H9 (cell line): ENCODE data around the gene IGSF3. TPM values are rescaled to one million over a fixed set of nuclear protein-coding genes. Genes with fewer than 3 reads are reported as not detected.

ENCODE experiments used
- DNase-seq: peaks from one replicate; pipeline ENCODE4 v3.0.0-alpha.2; 2017
- H2AFZ ChIP-seq: one replicate; pipeline ENCODE4 v1.6.1; 2013; ENCODE audit warnings: mild to moderate bottlenecking, low read length, control low read depth, moderate library complexity
- H2AK5ac ChIP-seq: 2 replicates; pipeline ENCODE4 v1.6.1; 2013; ENCODE audit warnings: low read length, control low read depth, mixed read lengths; ENCODE audit not compliant: insufficient read length
- H2BK120ac ChIP-seq: one replicate; pipeline ENCODE4 v1.6.1; 2013; ENCODE audit warnings: low read depth, mild to moderate bottlenecking, low read length, control low read depth, inconsistent platforms; ENCODE audit not compliant: poor library complexity, severe bottlenecking
- H2BK12ac ChIP-seq: 2 replicates; pipeline ENCODE4 v1.6.1; 2013; ENCODE audit warnings: low read length, control low read depth, mixed read lengths, low read depth; ENCODE audit not compliant: insufficient read length
- H2BK15ac ChIP-seq: 2 replicates; pipeline ENCODE4 v1.6.1; 2013; ENCODE audit warnings: low read depth, low read length, control low read depth
- H2BK20ac ChIP-seq: one replicate; pipeline ENCODE4 v1.6.1; 2013; ENCODE audit warnings: low read depth, mild to moderate bottlenecking, low read length, control low read depth, inconsistent platforms; ENCODE audit not compliant: poor library complexity, severe bottlenecking
- H2BK5ac ChIP-seq: 2 replicates; pipeline ENCODE4 v1.6.1; 2013; ENCODE audit warnings: low read length, control low read depth, mixed read lengths; ENCODE audit not compliant: insufficient read length
- H3K14ac ChIP-seq: 2 replicates; pipeline ENCODE4 v1.6.1; 2013; ENCODE audit warnings: low read length, control low read depth; ENCODE audit not compliant: insufficient read depth
- H3K18ac ChIP-seq: 2 replicates; pipeline ENCODE4 v1.6.1; 2013; ENCODE audit warnings: low read depth, mild to moderate bottlenecking, mixed read lengths, low read length, control low read depth; ENCODE audit not compliant: insufficient read length
- H3K23ac ChIP-seq: 2 replicates; pipeline ENCODE4 v1.6.1; 2013; ENCODE audit warnings: low read length, control low read depth, mixed read lengths, low read depth; ENCODE audit not compliant: insufficient read length
- H3K23me2 ChIP-seq: 2 replicates; pipeline ENCODE4 v1.6.1; 2013; ENCODE audit warnings: low read depth, mild to moderate bottlenecking, mixed read lengths, low read length, control low read depth; ENCODE audit not compliant: insufficient read length, poor library complexity, severe bottlenecking
- H3K27ac ChIP-seq: 2 replicates; pipeline ENCODE4 v1.5.1; 2013; ENCODE audit warnings: low read length, control low read depth, mixed read lengths, low read depth; ENCODE audit not compliant: insufficient read length
- H3K27me3 ChIP-seq: 2 replicates; pipeline ENCODE4 v1.6.1; 2013; ENCODE audit warnings: low read length, control low read depth, inconsistent platforms; ENCODE audit not compliant: insufficient read depth
- H3K4ac ChIP-seq: 2 replicates; pipeline ENCODE4 v1.6.1; 2013; ENCODE audit warnings: low read depth, mild to moderate bottlenecking, control low read depth, inconsistent platforms, low read length, moderate library complexity
- H3K4me1 ChIP-seq: 2 replicates; pipeline ENCODE4 v1.6.1; 2013; ENCODE audit warnings: low read length, control low read depth, inconsistent platforms; ENCODE audit not compliant: insufficient read depth
- H3K4me2 ChIP-seq: 2 replicates; pipeline ENCODE4 v1.6.1; 2013; ENCODE audit warnings: low read length, control low read depth, mixed read lengths; ENCODE audit not compliant: insufficient read length, insufficient read depth
- H3K56ac ChIP-seq: 2 replicates; pipeline ENCODE4 v1.6.1; 2013; ENCODE audit warnings: low read depth, mild to moderate bottlenecking, mixed read lengths, low read length, control low read depth; ENCODE audit not compliant: insufficient read length
- H3K79me1 ChIP-seq: 2 replicates; pipeline ENCODE4 v1.6.1; 2013; ENCODE audit warnings: low read depth, mild to moderate bottlenecking, moderate library complexity, low read length, control low read depth, inconsistent platforms; ENCODE audit not compliant: insufficient read depth, poor library complexity, severe bottlenecking
- H3K79me2 ChIP-seq: 2 replicates; pipeline ENCODE4 v1.6.1; 2013; ENCODE audit warnings: low read length, control low read depth, inconsistent platforms; ENCODE audit not compliant: insufficient read depth
- H3K9ac ChIP-seq: 2 replicates; pipeline ENCODE4 v1.6.1; 2013; ENCODE audit warnings: low read length, control low read depth, mixed read lengths; ENCODE audit not compliant: insufficient read length; ENCODE audit errors: extremely low read depth
- H3K9me3 ChIP-seq: one replicate; pipeline ENCODE4 v1.6.1; 2013; ENCODE audit warnings: low read depth, low read length, inconsistent platforms; ENCODE audit not compliant: control insufficient read depth
- H3T11ph ChIP-seq: one replicate; pipeline ENCODE4 v1.6.1; 2013; ENCODE audit warnings: mild to moderate bottlenecking, low read length, control low read depth, inconsistent platforms
- H4K20me1 ChIP-seq: one replicate; pipeline ENCODE4 v1.6.1; 2013; ENCODE audit not compliant: control insufficient read depth, insufficient read length, insufficient read depth
- H4K5ac ChIP-seq: 2 replicates; pipeline ENCODE4 v1.6.1; 2013; ENCODE audit warnings: low read depth, mild to moderate bottlenecking, mixed read lengths, low read length, control low read depth; ENCODE audit not compliant: insufficient read length
- H4K8ac ChIP-seq: replicated peaks from 2 replicates; pipeline ENCODE4 v1.6.1; 2013; ENCODE audit warnings: low read length, control low read depth, mixed read lengths, low read depth; ENCODE audit not compliant: insufficient read length
- H4K91ac ChIP-seq: 2 replicates; pipeline ENCODE4 v1.6.1; 2013; ENCODE audit warnings: low read depth, mild to moderate bottlenecking, moderate library complexity, mixed read lengths, low read length, control low read depth; ENCODE audit not compliant: insufficient read length
- H3K27ac Mint-ChIP-seq, 3 experiments: 2 replicates in 2 of 3; 3 replicates in 1 of 3; pipeline ENCODE4 v1.8.0; 2020 to 2021; ENCODE audit warnings: mixed read lengths in 3 of 3, mild to moderate bottlenecking in 1 of 3, moderate library complexity in 1 of 3
- H3K27me3 Mint-ChIP-seq: 2 replicates; pipeline ENCODE4 v1.8.0; 2021; ENCODE audit warnings: low read depth, mild to moderate bottlenecking, moderate library complexity, mixed read lengths
- H3K36me3 Mint-ChIP-seq, 3 experiments: 2 replicates in 2 of 3; 3 replicates in 1 of 3; pipeline ENCODE4 v1.8.0; 2020 to 2021; ENCODE audit warnings: low read depth in 3 of 3, mixed read lengths in 3 of 3; ENCODE audit not compliant: insufficient read depth in 1 of 3
- H3K4me1 Mint-ChIP-seq, 2 experiments: 2 replicates each; pipeline ENCODE4 v1.8.0; 2020; ENCODE audit warnings: mixed read lengths in 2 of 2
- H3K4me3 Mint-ChIP-seq, 2 experiments: 2 replicates in 1 of 2; 3 replicates in 1 of 2; pipeline ENCODE4 v1.8.0; 2020 to 2021; ENCODE audit warnings: mild to moderate bottlenecking in 2 of 2, mixed read lengths in 2 of 2, moderate library complexity in 1 of 2
- H3K9me3 Mint-ChIP-seq, 2 experiments: 2 replicates in 1 of 2; 3 replicates in 1 of 2; pipeline ENCODE4 v1.8.0; 2020; ENCODE audit warnings: mild to moderate bottlenecking in 2 of 2, mixed read lengths in 2 of 2, moderate library complexity in 1 of 2
- CTCF ChIP-seq: fragments of 200-600 bp; sonication (generic); conservative IDR thresholded peaks from 3 replicates; pipeline ENCODE4 v1.8.0; 2021; ENCODE audit warnings: antibody characterized with exemption, mild to moderate bottlenecking
- WGBS: extraction: QIAGEN DNeasy Blood & Tissue Kit; methylation state at CpG from one replicate; pipeline ENCODE4 v1.1.7; 2013; ENCODE audit warnings: missing lambda C conversion rate, low lambda C conversion rate, mixed read lengths; ENCODE audit not compliant: insufficient read length; ENCODE audit errors: extremely low coverage; 5-methylcytosine and 5-hydroxymethylcytosine counted together
- total RNA-seq: library from RNA; stranded (reverse); gene quantifications from 2 replicates; pipeline ENCODE4 v1.2.1, GENCODE V29; 2021

Gene IGSF3
- total RNA-seq, 1 experiment from 2014 or later, result 19.1 TPM

GRCh38 chr1:116586741-116587143 is 80.8 kb downstream of the IGSF3 start:
- Histone ChIP-seq H3K23me2 (no peaks in the 10 kb centered on the region), H3K79me2 (no peaks in the 10 kb centered on the region), H3K9me3 (no peaks in the 10 kb centered on the region), H2BK20ac (no peak overlapping the region), H2BK120ac (no peak overlapping the region), H3K4me2 (no peak overlapping the region), H2AK5ac (no peak overlapping the region), H3K27me3 (no peaks in the 10 kb centered on the region), H3K56ac (no peak overlapping the region), H3K4ac (no peak overlapping the region), H3K27ac (no peak overlapping the region), H2BK12ac (no peak overlapping the region), H3K4me1 (no peaks in the 10 kb centered on the region), H4K20me1 (no peaks in the 10 kb centered on the region), H4K91ac (no peak overlapping the region), H4K5ac (no peak overlapping the region), H3K9ac (no peak overlapping the region), H3K14ac (no peak overlapping the region), H4K8ac (no peak overlapping the region), H3T11ph (no peak overlapping the region), H2BK15ac (no peak overlapping the region), H3K23ac (no peak overlapping the region), H2AFZ (no peak overlapping the region), H3K18ac (no peak overlapping the region), H3K79me1 (no peaks in the 10 kb centered on the region), H2BK5ac (no peak overlapping the region)
- no peak for DNase-seq
- H3K27me3 Mint-ChIP-seq, result no peaks in the 10 kb centered on the region
- peaks cover 11 to 25% (median 24%) of the 10 kb centered on the region in 3 experiments; a peak in 6 of 7 replicates for H3K36me3 Mint-ChIP-seq
- H3K4me1 Mint-ChIP-seq, result peaks cover 19 to 23% of the 10 kb centered on the region in 2 experiments
- H3K9me3 Mint-ChIP-seq, result no peaks in the 10 kb centered on the region
- H3K4me3 Mint-ChIP-seq, result no peak overlapping the region
- peak overlapping the region in 1 of 3 experiments; percentile 44; a peak in 2 of 7 replicates for H3K27ac Mint-ChIP-seq
- no peak for TF ChIP-seq CTCF
- WGBS, result no CpG with 5 or more reads among the region's 3 CpGs
